DMS153 (cell line): ENCODE results near the gene TBC1D22B.

Experiments used
- DNase-seq: peaks from one replicate; lab custom pipeline; 2025; lab: John Stamatoyannopoulos, UW

Gene TBC1D22B

GRCh38 chr6:37239950-37240713 is 17.4 kb upstream of the TBC1D22B start:
- DNase-seq, result peak; percentile 76

GRCh38 chr6:37241131-37241530 is 16.4 kb upstream of the TBC1D22B start:
- DNase-seq, result no peak

- no peak for DNase-seq
Observed at GRCh38 chr6:37241775-37242428, 15.7 kb upstream of the TBC1D22B start.

- no peak for DNase-seq
Observed at GRCh38 chr6:37242429-37243052, 15.0 kb upstream of the TBC1D22B start.

- no peak for DNase-seq
Observed at GRCh38 chr6:37243131-37243815, 14.3 kb upstream of the TBC1D22B start.

GRCh38 chr6:37243816-37244370 is 13.7 kb upstream of the TBC1D22B start:
- no peak for DNase-seq

GRCh38 chr6:37244430-37245310 is 12.9 kb upstream of the TBC1D22B start:
- peak; percentile 97 for DNase-seq

- DNase-seq, result no peak
Observed at GRCh38 chr6:37251211-37251780, 6.3 kb upstream of the TBC1D22B start.

- DNase-seq, result no peak
Observed at GRCh38 chr6:37253486-37254007, 4.0 kb upstream of the TBC1D22B start.

GRCh38 chr6:37254881-37255280 is 2.7 kb upstream of the TBC1D22B start:
- no peak for DNase-seq

GRCh38 chr6:37256692-37257319 is 766 bp upstream of the TBC1D22B start:
- no peak for DNase-seq

- DNase-seq, result no peak
Observed at GRCh38 chr6:37257320-37257633, 295 bp upstream of the TBC1D22B start.

GRCh38 chr6:37258405-37259105 is 983 bp downstream of the TBC1D22B start:
- DNase-seq, result no peak

- no peak for DNase-seq
Observed at GRCh38 chr6:37259191-37259590, 1.6 kb downstream of the TBC1D22B start.

GRCh38 chr6:37260040-37260439 is 2.5 kb downstream of the TBC1D22B start:
- DNase-seq, result no peak

GRCh38 chr6:37260444-37260843 is 2.9 kb downstream of the TBC1D22B start:
- no peak for DNase-seq

GRCh38 chr6:37261198-37261597 is 3.6 kb downstream of the TBC1D22B start:
- DNase-seq, result no peak

GRCh38 chr6:37262446-37263026 is 5.0 kb downstream of the TBC1D22B start:
- peak; percentile 3 for DNase-seq

- DNase-seq, result no peak
Observed at GRCh38 chr6:37265001-37265400, 7.4 kb downstream of the TBC1D22B start.
